ENCODE data around the gene SPEM3.

Gene SPEM3

DNA sequence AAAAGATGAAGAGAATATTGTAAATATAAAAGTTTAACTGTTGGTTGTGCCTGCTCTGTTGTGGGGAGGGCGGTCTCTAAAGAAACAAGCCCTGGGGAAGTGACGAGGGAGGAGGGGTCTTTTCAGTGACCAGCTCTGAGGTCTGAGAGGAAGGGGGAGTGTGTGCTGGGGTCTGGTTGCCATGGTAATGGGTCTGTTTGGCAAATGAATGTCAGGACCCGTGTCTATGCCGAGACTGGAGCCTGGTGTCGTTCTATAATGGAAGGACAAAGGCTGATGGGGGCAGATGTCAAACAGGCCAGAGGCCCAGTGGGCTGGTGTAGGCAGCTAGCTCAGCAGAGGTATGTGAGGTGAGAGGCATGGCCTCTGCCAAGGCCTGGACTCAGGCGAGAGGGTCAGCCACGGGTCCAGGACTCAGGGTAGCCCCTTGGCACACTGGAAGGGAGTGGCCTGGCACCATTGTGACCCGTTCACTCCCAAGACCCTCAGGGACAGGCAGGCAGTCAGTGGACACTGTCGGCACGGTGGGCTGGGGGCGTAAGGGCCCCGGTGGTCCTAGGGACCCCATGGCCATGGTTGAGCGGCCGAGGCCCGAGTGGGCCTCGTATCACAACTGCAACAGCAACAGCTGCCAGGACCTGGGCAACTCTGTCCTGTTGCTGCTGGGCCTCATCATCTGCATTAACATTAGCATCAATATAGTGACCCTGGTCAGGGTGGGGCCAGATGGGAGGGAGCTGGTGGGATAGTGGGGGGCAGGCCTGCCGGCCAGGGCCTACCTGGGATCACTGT lies 8.6 kb upstream of the SPEM3 start, which contains the start of gene SPEM1:
TSS of gene SPEM1 (plus strand) at position 506 of the 792 bp plus-strand sequence. CDS start at position 567, 61 bp downstream.
- no peak within 1 kb of the TSS for H3K27ac Mint-ChIP-seq
- H3K4me3 Mint-ChIP-seq = no peak within 1 kb of the TSS

GRCh38 chr17:7421186-7421585 lies 7.5 kb upstream of the SPEM3 start:
- no peaks in the 10 kb centered on the region for H3K36me3 Mint-ChIP-seq (ENCODE audit: insufficient read depth)
- no peak overlapping the region for H3K4me3 Mint-ChIP-seq
- H3K9me3 Mint-ChIP-seq = no peaks in the 10 kb centered on the region
- peaks cover 7 to 10% of the 10 kb centered on the region in 2 donors for H3K27me3 Mint-ChIP-seq
- DNase-seq = no peak
- H3K27ac Mint-ChIP-seq = no peak overlapping the region
- ATAC-seq (replicated peaks) = no peak
- H3K4me1 Mint-ChIP-seq (ENCODE audit: low read depth in 2 of 2) = peaks cover 1 to 4% of the 10 kb centered on the region in 2 donors

More for the DNA sequence above, 8.6 kb upstream of the SPEM3 start, which contains the start of gene SPEM1:
- H3K4me1 Mint-ChIP-seq (ENCODE audit: low read depth in 2 of 2) = peaks cover 1 to 4% of the 10 kb centered on the region in 2 donors
- ATAC-seq (replicated peaks) = no peak
- no peaks in the 10 kb centered on the region for H3K9me3 Mint-ChIP-seq
- no peaks in the 10 kb centered on the region for H3K36me3 Mint-ChIP-seq (ENCODE audit: insufficient read depth)
- DNase-seq = no peak
- H3K27me3 Mint-ChIP-seq = peaks cover 7 to 10% of the 10 kb centered on the region in 2 donors

DNA sequence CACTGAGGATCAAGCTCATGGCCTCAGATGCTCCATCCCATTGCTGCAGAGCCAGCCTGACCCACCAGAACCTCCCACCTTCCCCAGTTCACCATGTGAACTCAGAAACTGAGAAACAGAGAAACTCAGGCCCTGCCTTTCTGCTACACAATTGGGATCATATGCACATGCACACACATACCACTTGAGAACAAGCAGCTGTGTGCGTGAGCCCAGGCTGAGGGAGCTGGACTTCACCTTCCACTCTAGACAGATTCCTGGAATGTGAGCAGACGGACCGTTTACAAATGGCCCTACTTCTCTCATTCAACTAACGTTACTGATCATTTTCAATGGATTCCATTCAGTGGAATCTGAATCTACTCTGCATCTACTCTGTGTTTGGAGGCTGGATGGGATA lies 5.0 kb upstream of the SPEM3 start:
- Mint-ChIP-seq H3K36me3 (ENCODE audit: insufficient read depth) (no peaks in the 10 kb centered on the region), H3K27me3 (peaks cover 7 to 8% of the 10 kb centered on the region in 2 donors), H3K27ac (peak overlapping the region in 1 of 2 donors; percentile 36), H3K4me3 (no peak overlapping the region), H3K9me3 (no peaks in the 10 kb centered on the region), H3K4me1 (ENCODE audit: low read depth in 2 of 2) (peaks cover 0 to 1% of the 10 kb centered on the region in 2 donors)
- DNase-seq (no peak), ATAC-seq (replicated peaks) (no peak)

DNA sequence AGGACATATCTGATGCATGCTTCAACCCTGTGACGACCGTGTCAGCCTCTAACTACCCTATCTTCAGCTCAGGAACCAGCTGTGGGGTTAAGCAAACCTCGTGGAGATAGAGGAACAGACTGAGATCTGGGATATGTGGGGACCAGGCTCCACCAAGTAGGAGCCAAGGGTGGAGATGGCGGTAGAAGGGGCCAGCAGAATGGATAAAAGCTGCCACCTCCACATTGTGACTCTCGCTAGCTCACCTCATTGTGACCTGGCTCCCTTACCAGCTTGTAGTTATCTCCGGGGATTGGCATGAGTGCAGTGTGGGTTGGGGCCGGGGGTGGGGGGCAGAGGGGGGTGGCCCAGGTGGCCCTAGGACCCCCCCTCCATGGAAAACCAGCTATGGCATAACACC lies 3.3 kb upstream of the SPEM3 start, which contains the start of gene SPEM2:
TSS of gene SPEM2 (plus strand) at position 301 of the 400 bp plus-strand sequence. CDS start at position 374, 73 bp downstream.
- Mint-ChIP-seq H3K4me3 (no peak within 1 kb of the TSS), H3K27me3 (no peaks in the 10 kb centered on the region), H3K36me3 (ENCODE audit: insufficient read depth) (no peaks in the 10 kb centered on the region), H3K4me1 (ENCODE audit: low read depth in 2 of 2) (peaks cover 0 to 1% of the 10 kb centered on the region in 2 donors), H3K9me3 (no peaks in the 10 kb centered on the region), H3K27ac (peak within 1 kb of the TSS in 1 of 2 donors; percentile 36)
- DNase-seq (no peak), ATAC-seq (replicated peaks) (no peak)

GRCh38 chr17:7425756-7426155 lies 2.9 kb upstream of the SPEM3 start:
- Mint-ChIP-seq H3K4me1 (ENCODE audit: low read depth in 2 of 2) (peaks cover 0 to 1% of the 10 kb centered on the region in 2 donors), H3K27ac (no peak overlapping the region), H3K36me3 (ENCODE audit: insufficient read depth) (no peaks in the 10 kb centered on the region), H3K9me3 (no peaks in the 10 kb centered on the region), H3K27me3 (no peaks in the 10 kb centered on the region), H3K4me3 (no peak overlapping the region)
- no peak for ATAC-seq (replicated peaks)
- DNase-seq = no peak

DNA sequence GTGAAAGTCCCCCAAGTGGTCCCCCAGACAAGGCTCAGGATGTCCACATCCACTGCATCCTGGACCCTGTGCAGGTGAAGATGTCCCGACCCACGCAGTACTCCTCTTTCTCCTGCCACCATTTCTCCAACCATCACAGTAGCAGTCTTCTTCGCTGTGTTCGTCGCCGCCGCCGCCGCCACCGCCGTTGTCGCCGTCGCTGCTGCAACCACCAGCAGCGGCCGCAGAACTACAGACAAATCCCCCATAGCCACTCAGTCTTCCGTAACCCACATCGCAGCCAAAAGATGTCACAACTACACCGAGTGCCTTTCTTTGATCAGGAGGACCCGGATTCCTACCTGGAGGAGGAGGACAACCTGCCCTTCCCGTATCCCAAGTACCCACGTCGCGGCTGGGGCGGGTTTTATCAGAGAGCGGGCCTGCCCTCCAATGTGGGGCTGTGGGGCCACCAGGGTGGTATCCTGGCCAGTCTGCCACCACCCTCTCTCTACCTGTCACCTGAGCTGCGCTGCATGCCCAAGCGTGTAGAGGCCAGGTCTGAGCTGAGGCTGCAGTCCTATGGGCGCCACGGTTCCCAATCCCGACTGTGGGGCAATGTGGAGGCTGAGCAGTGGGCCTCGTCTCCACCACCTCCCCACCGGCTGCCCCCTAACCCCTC lies 2.3 kb upstream of the SPEM3 start:
- no peaks in the 10 kb centered on the region for H3K36me3 Mint-ChIP-seq (ENCODE audit: insufficient read depth)
- no peak overlapping the region for H3K27ac Mint-ChIP-seq
- ATAC-seq (replicated peaks) (no peak), DNase-seq (no peak)
- H3K27me3 Mint-ChIP-seq = no peaks in the 10 kb centered on the region
- H3K9me3 Mint-ChIP-seq = no peaks in the 10 kb centered on the region
- H3K4me1 Mint-ChIP-seq (ENCODE audit: low read depth in 2 of 2) = peaks cover 0 to 1% of the 10 kb centered on the region in 2 donors
- H3K4me3 Mint-ChIP-seq = no peak overlapping the region

- Mint-ChIP-seq H3K27ac (no peak overlapping the region), H3K4me1 (ENCODE audit: low read depth in 2 of 2) (peaks cover 0 to 1% of the 10 kb centered on the region in 2 donors), H3K27me3 (no peaks in the 10 kb centered on the region), H3K4me3 (no peak overlapping the region), H3K9me3 (no peaks in the 10 kb centered on the region), H3K36me3 (ENCODE audit: insufficient read depth) (no peaks in the 10 kb centered on the region)
- ATAC-seq (replicated peaks) (no peak), DNase-seq (no peak)
These were observed 1.7 kb upstream of the SPEM3 start for GRCh38 chr17:7426896-7427489.

DNA sequence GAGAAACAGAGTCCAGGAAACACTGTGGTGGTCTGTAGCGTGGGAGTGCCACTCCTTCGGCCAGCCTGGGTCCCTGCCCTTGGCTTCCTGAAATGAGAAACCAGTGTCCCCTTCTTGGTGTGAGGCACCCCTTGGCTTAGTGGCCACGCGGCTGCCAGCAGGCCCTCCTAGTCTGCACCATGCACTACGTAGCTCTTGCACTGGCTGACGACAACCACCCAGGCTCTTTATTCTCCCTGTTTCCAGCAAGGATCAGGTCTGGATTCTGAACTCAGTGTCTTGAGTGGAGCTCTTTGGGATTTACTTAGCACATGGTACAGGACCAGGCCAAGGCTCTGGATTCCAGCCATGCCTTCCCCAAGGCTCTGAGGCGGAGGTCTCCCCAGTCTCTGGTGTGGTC lies 1.1 kb upstream of the SPEM3 start:
- Mint-ChIP-seq H3K9me3 (no peaks in the 10 kb centered on the region), H3K27ac (no peak overlapping the region), H3K36me3 (ENCODE audit: insufficient read depth) (no peaks in the 10 kb centered on the region), H3K4me3 (no peak overlapping the region), H3K27me3 (no peaks in the 10 kb centered on the region), H3K4me1 (ENCODE audit: low read depth in 2 of 2) (peaks cover 0 to 1% of the 10 kb centered on the region in 2 donors)
- no peak for DNase-seq
- no peak for ATAC-seq (replicated peaks)

- Mint-ChIP-seq H3K9me3 (no peaks in the 10 kb centered on the region), H3K27ac (no peak overlapping the region), H3K27me3 (no peaks in the 10 kb centered on the region), H3K4me3 (no peak overlapping the region), H3K36me3 (ENCODE audit: insufficient read depth) (no peaks in the 10 kb centered on the region), H3K4me1 (ENCODE audit: low read depth in 2 of 2) (no peaks in the 10 kb centered on the region)
- no peak for DNase-seq
- no peak for ATAC-seq (replicated peaks)
These were observed 1.1 kb downstream of the SPEM3 start for GRCh38 chr17:7429722-7430121.

GRCh38 chr17:7431231-7431630 lies 2.6 kb downstream of the SPEM3 start:
- H3K27me3 Mint-ChIP-seq = no peaks in the 10 kb centered on the region
- ATAC-seq (replicated peaks) = no peak
- peaks cover 10% of the 10 kb centered on the region for H3K36me3 Mint-ChIP-seq (ENCODE audit: insufficient read depth)
- no peak overlapping the region for H3K27ac Mint-ChIP-seq
- no peak for DNase-seq
- peaks cover 9 to 12% of the 10 kb centered on the region in 2 donors for H3K4me1 Mint-ChIP-seq (ENCODE audit: low read depth in 2 of 2)
- no peak overlapping the region for H3K4me3 Mint-ChIP-seq
- no peaks in the 10 kb centered on the region for H3K9me3 Mint-ChIP-seq

DNA sequence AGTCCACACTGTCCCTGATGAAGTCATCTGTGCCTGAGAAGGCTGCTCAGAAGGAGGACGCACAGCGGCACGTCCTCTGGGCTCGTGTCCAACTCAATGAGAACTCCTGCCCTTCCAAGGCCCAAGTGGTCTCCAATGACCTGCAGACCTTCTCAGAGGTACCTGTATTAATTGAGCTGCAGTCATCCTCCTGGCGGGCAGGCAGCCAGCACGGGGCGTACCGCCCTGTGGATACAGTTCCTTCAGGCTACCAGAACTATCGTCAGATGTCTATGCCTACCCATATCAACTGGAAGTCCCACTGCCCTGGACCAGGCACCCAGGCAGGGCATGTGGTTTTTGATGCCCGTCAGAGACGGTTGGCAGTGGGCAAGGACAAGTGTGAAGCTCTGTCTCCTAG lies 3.6 kb downstream of the SPEM3 start:
- peaks cover 16 to 19% of the 10 kb centered on the region in 2 donors for H3K4me1 Mint-ChIP-seq (ENCODE audit: low read depth in 2 of 2)
- H3K9me3 Mint-ChIP-seq = no peaks in the 10 kb centered on the region
- H3K27ac Mint-ChIP-seq = no peak overlapping the region
- ATAC-seq (replicated peaks) = no peak
- no peak for DNase-seq
- H3K4me3 Mint-ChIP-seq = no peak overlapping the region
- H3K36me3 Mint-ChIP-seq (ENCODE audit: insufficient read depth) = peaks cover 21% of the 10 kb centered on the region
- no peaks in the 10 kb centered on the region for H3K27me3 Mint-ChIP-seq

DNA sequence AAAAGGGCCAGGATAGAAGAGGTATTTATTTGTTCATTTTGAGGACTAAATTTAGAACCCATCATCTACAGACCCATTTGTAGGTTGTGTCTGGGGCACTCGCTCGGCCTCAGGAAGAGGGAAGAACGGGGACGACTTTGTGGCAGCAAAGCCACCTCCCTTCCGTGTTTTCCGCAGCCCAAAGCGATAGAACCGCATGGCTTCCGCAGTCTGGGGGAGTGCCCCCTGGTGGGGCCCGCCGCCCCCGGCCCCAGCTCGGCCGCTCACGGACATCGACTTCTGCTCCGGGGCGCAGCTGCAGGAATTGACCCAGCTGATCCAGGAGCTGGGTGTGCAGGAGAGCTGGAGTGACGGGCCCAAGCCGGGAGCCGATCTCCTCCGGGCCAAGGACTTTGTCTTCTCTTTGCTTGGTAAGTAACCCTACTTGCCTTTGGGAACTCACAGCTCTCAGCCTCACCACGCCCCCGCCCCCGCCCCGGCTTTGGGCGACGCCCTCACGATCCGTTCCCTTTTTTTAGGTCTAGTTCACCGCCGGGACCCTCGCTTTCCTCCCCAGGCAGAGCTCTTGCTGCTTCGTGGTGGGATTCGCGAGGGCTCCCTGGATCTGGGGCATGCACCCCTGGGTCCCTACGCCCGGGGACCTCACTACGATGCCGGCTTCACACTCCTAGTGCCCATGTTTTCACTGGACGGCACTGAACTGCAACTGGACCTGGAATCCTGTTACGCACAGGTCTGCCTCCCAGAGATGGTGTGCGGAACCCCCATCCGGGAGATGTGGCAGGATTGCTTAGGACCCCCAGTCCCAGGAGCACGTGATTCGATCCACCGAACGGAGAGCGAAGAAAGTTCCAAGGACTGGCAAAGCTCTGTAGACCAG lies 7.3 kb downstream of the SPEM3 start:
- peak; percentile 37 for ATAC-seq (replicated peaks)

More for the DNA sequence above, 7.3 kb downstream of the SPEM3 start:
- Mint-ChIP-seq H3K4me3 (peak overlapping the region; percentile 93 to 97), H3K36me3 (ENCODE audit: insufficient read depth) (peaks cover 28% of the 10 kb centered on the region), H3K27ac (peak overlapping the region; percentile 90 to 93), H3K4me1 (ENCODE audit: low read depth in 2 of 2) (peaks cover 34 to 41% of the 10 kb centered on the region in 2 donors), H3K27me3 (peaks cover 22 to 34% of the 10 kb centered on the region in 2 donors), H3K9me3 (no peaks in the 10 kb centered on the region)
- peak; percentile 11 to 41 (median 27) for DNase-seq

Measured in effector memory CD8-positive, alpha-beta T cell (primary cell).